GM21723 (cell line): ENCODE measurements around the gene FRMD4B.

Experiments used
- ATAC-seq: cut with Tn5 transposase; IDR thresholded peaks from one replicate; pipeline ENCODE4 v1.9.1; 2021; ENCODE audit warnings: mild to moderate bottlenecking, moderate library complexity; ENCODE audit not compliant: unreplicated experiment

Gene FRMD4B

DNA sequence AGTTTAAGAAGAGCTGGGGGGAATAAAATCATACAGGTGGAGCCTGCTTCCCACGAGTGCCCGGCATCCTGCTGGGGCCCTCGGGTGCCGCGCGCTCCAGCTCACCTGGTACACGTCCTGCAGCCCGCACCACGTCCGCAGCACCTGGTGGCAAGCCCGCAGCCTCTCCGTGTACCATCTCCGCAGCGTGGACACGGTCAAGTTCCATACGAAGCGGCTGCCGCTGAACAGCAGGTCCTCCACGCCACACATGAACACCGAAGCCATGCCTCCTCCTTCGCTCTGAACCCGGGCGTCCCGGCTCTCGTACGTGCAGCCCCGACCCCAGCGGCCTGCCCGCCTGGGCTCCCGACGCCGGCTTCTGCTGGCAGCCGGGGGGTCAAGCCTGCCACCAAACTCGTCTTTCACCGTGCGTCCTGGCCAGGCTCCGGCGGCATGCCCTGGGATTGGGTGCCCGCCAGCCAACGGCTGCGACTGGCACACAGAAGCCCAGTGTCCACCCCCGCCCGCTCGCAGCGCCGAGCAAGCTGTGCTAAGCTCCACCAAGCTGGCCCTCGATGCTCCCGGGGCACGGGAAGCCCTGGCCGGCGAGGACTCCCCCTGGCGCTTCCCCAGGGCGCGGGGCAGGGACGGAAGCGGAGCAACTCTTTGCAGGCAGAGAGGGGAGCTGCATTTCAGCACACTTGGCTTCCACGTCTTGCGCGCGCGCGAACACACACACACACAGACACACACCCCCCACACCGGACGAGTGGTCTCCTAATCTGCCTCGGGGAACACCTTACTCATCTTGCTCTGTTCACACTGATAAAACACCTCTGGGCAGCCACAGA is at the start of gene FRMD4B:
Gene FRMD4B, minus strand, starts transcription at position 366 of the 833 bp plus-strand sequence. Its CDS starts 99 bp downstream, at position 267.
- ATAC-seq, result no peak

- no peak for ATAC-seq
Observed at GRCh38 chr3:69433969-69434325, 48.1 kb upstream of the FRMD4B start.

DNA sequence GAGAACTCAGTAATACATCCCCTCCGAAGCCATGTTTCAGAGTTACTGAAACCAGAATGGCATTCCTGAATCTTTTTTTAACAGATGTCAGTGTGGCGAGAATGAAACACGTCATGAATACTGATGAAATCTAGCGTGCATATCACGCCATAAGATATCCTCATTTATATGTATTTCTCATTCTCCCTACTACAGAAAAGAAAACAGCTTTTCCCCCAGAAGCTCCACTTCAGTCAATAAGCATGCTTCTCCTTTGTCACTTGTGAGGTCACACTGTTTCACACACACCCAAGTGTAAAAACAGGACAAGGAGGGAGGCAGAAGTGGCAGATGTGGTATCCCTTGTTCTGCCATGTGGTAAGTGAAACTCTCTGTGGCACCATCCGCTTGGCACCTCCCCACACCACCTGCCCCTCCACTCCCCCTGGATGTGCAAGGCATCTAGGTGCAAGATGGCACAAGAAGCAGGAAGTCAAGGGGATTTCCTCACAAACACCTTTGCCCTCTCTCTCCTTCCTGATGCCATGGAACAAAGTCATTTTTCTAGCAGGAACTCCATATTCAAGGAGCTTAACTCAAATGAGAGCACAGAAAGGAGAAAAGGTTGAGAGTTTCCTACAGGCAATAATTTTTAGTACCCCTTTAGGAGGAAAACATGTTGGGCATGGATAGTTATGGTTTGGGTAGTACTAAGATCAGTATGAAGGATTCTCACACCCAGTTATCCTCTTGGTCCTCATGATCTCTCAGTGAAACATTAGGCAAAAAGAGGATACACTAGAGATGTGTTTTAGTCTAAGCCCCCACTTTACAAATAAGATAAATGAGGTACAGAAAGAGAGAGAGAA is 47.5 kb upstream of the FRMD4B start:
- ATAC-seq, result no peak

GRCh38 chr3:69428657-69429255 is 42.9 kb upstream of the FRMD4B start:
- no peak for ATAC-seq

- ATAC-seq, result no peak
Observed at GRCh38 chr3:69426967-69427304, 41.0 kb upstream of the FRMD4B start.

- ATAC-seq, result no peak
Observed at GRCh38 chr3:69426291-69426966, 40.5 kb upstream of the FRMD4B start.

DNA sequence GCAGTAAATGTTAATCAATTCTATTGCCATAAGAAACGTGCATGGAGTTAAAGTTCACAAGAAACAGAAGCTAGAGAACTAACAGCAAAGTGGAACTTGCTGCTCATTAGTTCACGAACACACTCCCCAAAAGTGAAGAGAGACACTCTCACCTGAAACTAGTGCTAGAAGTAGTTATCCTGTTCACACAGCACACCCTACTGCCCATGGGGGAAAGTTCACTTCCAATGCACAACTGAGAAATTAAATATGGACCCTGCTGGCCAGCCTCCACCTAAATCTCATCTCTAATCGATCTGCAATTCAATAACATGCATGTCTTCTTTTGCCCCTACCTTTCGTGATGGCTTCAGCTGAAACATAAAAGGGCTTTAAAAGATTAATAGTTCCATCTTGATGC is 39.4 kb upstream of the FRMD4B start:
- peak; percentile 75 for ATAC-seq

GRCh38 chr3:69423463-69424155 is 37.7 kb upstream of the FRMD4B start:
- ATAC-seq, result no peak

DNA sequence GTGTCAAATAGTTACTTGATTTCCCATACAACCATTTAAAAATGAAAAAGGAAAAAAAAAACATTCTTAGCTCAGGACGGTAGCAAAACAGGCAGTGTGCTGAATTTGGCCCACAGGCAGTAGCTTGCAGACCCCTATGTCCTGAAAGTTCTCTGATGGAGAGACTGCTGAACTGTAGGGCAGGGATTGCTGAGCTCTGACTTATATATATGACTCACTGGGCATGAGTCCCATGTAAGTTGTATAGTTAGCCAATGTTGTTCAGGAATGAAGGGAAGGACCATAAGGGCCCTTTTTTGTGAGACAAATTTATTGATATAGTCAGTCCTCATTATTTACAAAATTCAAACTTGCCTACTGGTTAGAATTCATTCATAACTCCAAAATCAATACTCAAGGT is 36.9 kb upstream of the FRMD4B start:
- no peak for ATAC-seq

- ATAC-seq, result no peak
Observed at GRCh38 chr3:69420781-69421520, 35.1 kb upstream of the FRMD4B start.

- no peak for ATAC-seq
Observed at GRCh38 chr3:69419276-69419675, 33.4 kb upstream of the FRMD4B start.

- ATAC-seq, result no peak
Observed at GRCh38 chr3:69417541-69418078, 31.7 kb upstream of the FRMD4B start.

- ATAC-seq, result no peak
Observed at GRCh38 chr3:69413551-69414207, 27.8 kb upstream of the FRMD4B start.

DNA sequence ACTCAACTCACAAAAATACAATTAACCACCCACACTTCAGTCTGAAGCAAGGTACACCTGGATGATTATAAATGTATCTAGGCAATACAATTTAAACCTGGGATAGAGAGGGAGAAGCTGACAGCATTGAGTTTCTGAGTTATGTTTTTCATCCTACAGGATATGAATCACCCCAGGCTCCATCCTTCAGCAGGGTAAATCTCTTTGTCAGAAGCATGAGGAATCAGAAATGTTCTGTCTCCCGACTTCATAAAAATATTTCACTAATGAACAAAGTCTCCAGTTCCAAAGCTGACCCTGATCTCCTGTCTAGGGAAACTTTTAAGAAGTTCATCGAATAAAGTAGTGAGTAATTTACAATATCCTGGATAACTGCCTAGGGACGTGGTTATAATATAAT is 25.5 kb upstream of the FRMD4B start:
- ATAC-seq, result no peak

- ATAC-seq, result peak; percentile 99
Observed at GRCh38 chr3:69410301-69410700, 24.4 kb upstream of the FRMD4B start.

- ATAC-seq, result peak; percentile 15
Observed at GRCh38 chr3:69409831-69410230, 23.9 kb upstream of the FRMD4B start.

- ATAC-seq, result no peak
Observed at GRCh38 chr3:69409011-69409410, 23.1 kb upstream of the FRMD4B start.

- ATAC-seq, result no peak
Observed at GRCh38 chr3:69408542-69408941, 22.7 kb upstream of the FRMD4B start.

- ATAC-seq, result no peak
Observed at GRCh38 chr3:69407908-69408307, 22.0 kb upstream of the FRMD4B start.
